ENCODE data around the gene PRUNE1. TPM values are rescaled to one million over a fixed set of nuclear protein-coding genes. Genes with fewer than 3 reads are reported as not detected.

Gene PRUNE1
- total RNA-seq, 2 experiments from 2014 or later, result 12.4 to 15.7 TPM

- Mint-ChIP-seq H3K27ac (peak overlapping the region; percentile 82), H3K27me3 (no peaks in the 10 kb centered on the region), H3K9me3 (no peaks in the 10 kb centered on the region), H3K36me3 (ENCODE audit: low read depth) (peaks cover 28% of the 10 kb centered on the region), H3K4me1 (ENCODE audit: low read depth) (peaks cover 51% of the 10 kb centered on the region), H3K4me3 (peak overlapping the region; percentile 83)
- peak; percentile 85 for ATAC-seq
- peak; percentile 64 for TF ChIP-seq CTCF (IDR thresholded peaks at IDR 0.05)
- ChIA-PET CTCF (interaction anchor here (0.8 to 6.5 kb wide), 15 partner anchors 9 to 111 kb away, joined by 3 to 56 read pairs (median 4); partner anchors contain the start of genes BNIPL, CDC42SE1, MLLT11 and TNFAIP8L2), POLR2A (interaction anchor here (0.6 to 4.0 kb wide), 9 partner anchors 10 to 233 kb away, joined by 3 to 22 read pairs (median 4); partner anchors contain the start of genes CDC42SE1, MLLT11, TNFAIP8L2 and ZNF687)
- intact Hi-C loops (cut with micrococcal nuclease), result no loop called here
- DNase-seq, result peak; percentile 78
Observed at GRCh38 chr1:151047925-151048644, 39.8 kb downstream of the PRUNE1 start.

GRCh38 chr1:151048645-151049032 lies 40.4 kb downstream of the PRUNE1 start:
- peaks cover 50% of the 10 kb centered on the region for H3K4me1 Mint-ChIP-seq (ENCODE audit: low read depth)
- H3K4me3 Mint-ChIP-seq, result peak overlapping the region; percentile 83
- CTCF ChIA-PET, result interaction anchor here (0.8 to 6.5 kb wide), 8 partner anchors 9 to 110 kb away, joined by 3 to 56 read pairs (median 4); partner anchors contain the start of genes CDC42SE1, MLLT11 and TNFAIP8L2
- peak; percentile 13 for TF ChIP-seq CTCF (IDR thresholded peaks at IDR 0.05)
- no peak for ATAC-seq
- no peaks in the 10 kb centered on the region for H3K9me3 Mint-ChIP-seq
- no peaks in the 10 kb centered on the region for H3K27me3 Mint-ChIP-seq
- intact Hi-C loops (cut with micrococcal nuclease), result no loop called here
- peaks cover 32% of the 10 kb centered on the region for H3K36me3 Mint-ChIP-seq (ENCODE audit: low read depth)
- peak overlapping the region; percentile 82 for H3K27ac Mint-ChIP-seq
- POLR2A ChIA-PET, result interaction anchor here (1.0 to 4.0 kb wide), 4 partner anchors 10 to 108 kb away, joined by 3 to 22 read pairs (median 4); partner anchors contain the start of genes CDC42SE1 and TNFAIP8L2
- no peak for DNase-seq

GRCh38 chr1:151049458-151049857 lies 41.2 kb downstream of the PRUNE1 start:
- intact Hi-C loops (cut with micrococcal nuclease), result no loop called here
- Mint-ChIP-seq H3K27me3 (no peaks in the 10 kb centered on the region), H3K9me3 (no peaks in the 10 kb centered on the region), H3K36me3 (ENCODE audit: low read depth) (peaks cover 41% of the 10 kb centered on the region), H3K4me1 (ENCODE audit: low read depth) (peaks cover 53% of the 10 kb centered on the region), H3K4me3 (peak overlapping the region; percentile 15), H3K27ac (peak overlapping the region; percentile 15)
- CTCF ChIA-PET, result interaction anchor here (1.2 to 2.2 kb wide), 4 partner anchors 9 to 107 kb away, joined by 4 to 13 read pairs (median 8); partner anchors contain the start of genes CDC42SE1 and TNFAIP8L2
- no peak for TF ChIP-seq CTCF (IDR thresholded peaks at IDR 0.05)
- ATAC-seq (no peak), DNase-seq (no peak)
- POLR2A ChIA-PET, result interaction anchor here (0.7 to 4.0 kb wide), 4 partner anchors 9 to 203 kb away, joined by 3 to 22 read pairs (median 4); partner anchors contain the start of gene CDC42SE1

GRCh38 chr1:151050051-151050688 lies 41.9 kb downstream of the PRUNE1 start:
- intact Hi-C loops (cut with micrococcal nuclease), result no loop called here
- H3K27ac Mint-ChIP-seq, result peak overlapping the region; percentile 20
- no peak overlapping the region for H3K4me3 Mint-ChIP-seq
- DNase-seq (no peak), ATAC-seq (no peak)
- no peaks in the 10 kb centered on the region for H3K27me3 Mint-ChIP-seq
- no peaks in the 10 kb centered on the region for H3K9me3 Mint-ChIP-seq
- H3K4me1 Mint-ChIP-seq (ENCODE audit: low read depth), result peaks cover 60% of the 10 kb centered on the region
- POLR2A ChIA-PET, result interaction anchor here (0.7 to 4.0 kb wide), 4 partner anchors 8 to 202 kb away, joined by 3 to 22 read pairs (median 4); partner anchors contain the start of gene CDC42SE1
- H3K36me3 Mint-ChIP-seq (ENCODE audit: low read depth), result peaks cover 48% of the 10 kb centered on the region
- CTCF ChIA-PET, result interaction anchor here (1.1 to 2.2 kb wide), 7 partner anchors 8 to 107 kb away, joined by 3 to 13 read pairs (median 5); partner anchors contain the start of genes CDC42SE1 and TNFAIP8L2
- no peak for TF ChIP-seq CTCF (IDR thresholded peaks at IDR 0.05)

Measured in activated CD8-positive, alpha-beta T cell treated with anti-CD3 and anti-CD28 coated beads for 36 hours (primary cell).